ENCODE measurements around the gene TMEM168.
A peak's percentile ranks its signal among the peaks of the same experiment; 100 is the strongest.
"Not testable (repeated sequence)": the region's sequence is repeated elsewhere in the genome, so short reads cannot be mapped to it uniquely, and the experiment has no call there.

Gene TMEM168

GRCh38 chr7:112798274-112799159, 8.3 kb upstream of the TMEM168 start:
- H3K4me3 ChIP-seq (ENCODE audit: low read depth in 1 of 2, low read length in 2 of 2), result no peak overlapping the region
- no peaks in the 10 kb centered on the region for H3K27me3 ChIP-seq (ENCODE audit: low read depth, low read length)
- H3K4me1 ChIP-seq (ENCODE audit: control insufficient read depth in 1 of 2, insufficient read depth in 2 of 2, low read length in 2 of 2), result no peaks in the 10 kb centered on the region
- H3K27ac ChIP-seq (ENCODE audit: low read length), result no peak overlapping the region
- H3K9me3 ChIP-seq (ENCODE audit: control insufficient read depth in 1 of 2, low read length in 2 of 2), result no peaks in the 10 kb centered on the region
- H3K36me3 ChIP-seq (ENCODE audit: control insufficient read depth in 1 of 2, insufficient read depth in 2 of 2, low read length in 2 of 2), result no peaks in the 10 kb centered on the region

- H3K9me3 ChIP-seq (ENCODE audit: control insufficient read depth in 1 of 2, low read length in 2 of 2); H3K36me3 ChIP-seq (ENCODE audit: control insufficient read depth in 1 of 2, insufficient read depth in 2 of 2, low read length in 2 of 2); H3K4me3 ChIP-seq (ENCODE audit: low read depth in 1 of 2, low read length in 2 of 2); H3K4me1 ChIP-seq (ENCODE audit: control insufficient read depth in 1 of 2, insufficient read depth in 2 of 2, low read length in 2 of 2); H3K27me3 ChIP-seq (ENCODE audit: low read depth, low read length); H3K27ac ChIP-seq (ENCODE audit: low read length): not testable (repeated sequence)
Observed at GRCh38 chr7:112796552-112796951, 6.4 kb upstream of the TMEM168 start.

GRCh38 chr7:112792441-112792840, 2.2 kb upstream of the TMEM168 start:
- Histone ChIP-seq H3K4me1 (ENCODE audit: control insufficient read depth in 1 of 2, insufficient read depth in 2 of 2, low read length in 2 of 2) (peaks cover 0 to 8% of the 10 kb centered on the region in 2 donors), H3K27ac (ENCODE audit: low read length) (no peak overlapping the region), H3K36me3 (ENCODE audit: control insufficient read depth in 1 of 2, insufficient read depth in 2 of 2, low read length in 2 of 2) (no peaks in the 10 kb centered on the region), H3K4me3 (ENCODE audit: low read depth in 1 of 2, low read length in 2 of 2) (no peak overlapping the region), H3K27me3 (ENCODE audit: low read depth, low read length) (no peaks in the 10 kb centered on the region), H3K9me3 (ENCODE audit: control insufficient read depth in 1 of 2, low read length in 2 of 2) (no peaks in the 10 kb centered on the region)

- H3K4me1 ChIP-seq (ENCODE audit: control insufficient read depth in 1 of 2, insufficient read depth in 2 of 2, low read length in 2 of 2), result peaks cover 0 to 8% of the 10 kb centered on the region in 2 donors
- no peak overlapping the region for H3K4me3 ChIP-seq (ENCODE audit: low read depth in 1 of 2, low read length in 2 of 2)
- H3K27ac ChIP-seq (ENCODE audit: low read length), result no peak overlapping the region
- H3K36me3 ChIP-seq (ENCODE audit: control insufficient read depth in 1 of 2, insufficient read depth in 2 of 2, low read length in 2 of 2), result no peaks in the 10 kb centered on the region
- no peaks in the 10 kb centered on the region for H3K9me3 ChIP-seq (ENCODE audit: control insufficient read depth in 1 of 2, low read length in 2 of 2)
- no peaks in the 10 kb centered on the region for H3K27me3 ChIP-seq (ENCODE audit: low read depth, low read length)
Observed at GRCh38 chr7:112791465-112792168, 1.4 kb upstream of the TMEM168 start.

GRCh38 chr7:112790586-112791003, 402 bp upstream of the TMEM168 start:
- H3K27me3 ChIP-seq (ENCODE audit: low read depth, low read length), result no peaks in the 10 kb centered on the region
- peak overlapping the region; percentile 87 to 94 for H3K4me3 ChIP-seq (ENCODE audit: low read depth in 1 of 2, low read length in 2 of 2)
- peak overlapping the region; percentile 87 for H3K27ac ChIP-seq (ENCODE audit: low read length)
- H3K4me1 ChIP-seq (ENCODE audit: control insufficient read depth in 1 of 2, insufficient read depth in 2 of 2, low read length in 2 of 2), result peaks cover 0 to 8% of the 10 kb centered on the region in 2 donors
- H3K9me3 ChIP-seq (ENCODE audit: control insufficient read depth in 1 of 2, low read length in 2 of 2), result no peaks in the 10 kb centered on the region
- H3K36me3 ChIP-seq (ENCODE audit: control insufficient read depth in 1 of 2, insufficient read depth in 2 of 2, low read length in 2 of 2), result no peaks in the 10 kb centered on the region

GRCh38 chr7:112789453-112789816, 758 bp downstream of the TMEM168 start:
- H3K4me1 ChIP-seq (ENCODE audit: control insufficient read depth in 1 of 2, insufficient read depth in 2 of 2, low read length in 2 of 2), result peaks cover 0 to 8% of the 10 kb centered on the region in 2 donors
- H3K27ac ChIP-seq (ENCODE audit: low read length), result peak overlapping the region; percentile 87
- H3K27me3 ChIP-seq (ENCODE audit: low read depth, low read length), result no peaks in the 10 kb centered on the region
- H3K4me3 ChIP-seq (ENCODE audit: low read depth in 1 of 2, low read length in 2 of 2), result peak overlapping the region; percentile 87 to 94
- no peaks in the 10 kb centered on the region for H3K9me3 ChIP-seq (ENCODE audit: control insufficient read depth in 1 of 2, low read length in 2 of 2)
- peaks cover under 1 to 2% of the 10 kb centered on the region in 2 donors for H3K36me3 ChIP-seq (ENCODE audit: control insufficient read depth in 1 of 2, insufficient read depth in 2 of 2, low read length in 2 of 2)

- Histone ChIP-seq H3K36me3 (ENCODE audit: control insufficient read depth in 1 of 2, insufficient read depth in 2 of 2, low read length in 2 of 2) (peaks cover 5 to 7% of the 10 kb centered on the region in 2 donors), H3K4me3 (ENCODE audit: low read depth in 1 of 2, low read length in 2 of 2) (peak overlapping the region; percentile 87 to 94), H3K9me3 (ENCODE audit: control insufficient read depth in 1 of 2, low read length in 2 of 2) (no peaks in the 10 kb centered on the region), H3K27ac (ENCODE audit: low read length) (peak overlapping the region; percentile 87), H3K4me1 (ENCODE audit: control insufficient read depth in 1 of 2, insufficient read depth in 2 of 2, low read length in 2 of 2) (peaks cover 0 to 8% of the 10 kb centered on the region in 2 donors), H3K27me3 (ENCODE audit: low read depth, low read length) (no peaks in the 10 kb centered on the region)
Observed at GRCh38 chr7:112788778-112789343, 1.3 kb downstream of the TMEM168 start.

GRCh38 chr7:112784603-112785002, 5.6 kb downstream of the TMEM168 start:
- no peak overlapping the region for H3K4me3 ChIP-seq (ENCODE audit: low read depth in 1 of 2, low read length in 2 of 2)
- peaks cover 0 to 8% of the 10 kb centered on the region in 2 donors for H3K4me1 ChIP-seq (ENCODE audit: control insufficient read depth in 1 of 2, insufficient read depth in 2 of 2, low read length in 2 of 2)
- peaks cover 9 to 15% of the 10 kb centered on the region in 2 donors for H3K36me3 ChIP-seq (ENCODE audit: control insufficient read depth in 1 of 2, insufficient read depth in 2 of 2, low read length in 2 of 2)
- H3K27me3 ChIP-seq (ENCODE audit: low read depth, low read length), result no peaks in the 10 kb centered on the region
- H3K9me3 ChIP-seq (ENCODE audit: control insufficient read depth in 1 of 2, low read length in 2 of 2), result no peaks in the 10 kb centered on the region
- no peak overlapping the region for H3K27ac ChIP-seq (ENCODE audit: low read length)

GRCh38 chr7:112782498-112782897, 7.7 kb downstream of the TMEM168 start:
- Histone ChIP-seq H3K4me1 (ENCODE audit: control insufficient read depth in 1 of 2, insufficient read depth in 2 of 2, low read length in 2 of 2) (no peaks in the 10 kb centered on the region), H3K27ac (ENCODE audit: low read length) (no peak overlapping the region), H3K27me3 (ENCODE audit: low read depth, low read length) (no peaks in the 10 kb centered on the region), H3K36me3 (ENCODE audit: control insufficient read depth in 1 of 2, insufficient read depth in 2 of 2, low read length in 2 of 2) (peaks cover 9 to 15% of the 10 kb centered on the region in 2 donors), H3K4me3 (ENCODE audit: low read depth in 1 of 2, low read length in 2 of 2) (no peak overlapping the region), H3K9me3 (ENCODE audit: control insufficient read depth in 1 of 2, low read length in 2 of 2) (no peaks in the 10 kb centered on the region)

- no peak overlapping the region for H3K4me3 ChIP-seq (ENCODE audit: low read depth in 1 of 2, low read length in 2 of 2)
- H3K4me1 ChIP-seq (ENCODE audit: control insufficient read depth in 1 of 2, insufficient read depth in 2 of 2, low read length in 2 of 2), result no peaks in the 10 kb centered on the region
- H3K36me3 ChIP-seq (ENCODE audit: control insufficient read depth in 1 of 2, insufficient read depth in 2 of 2, low read length in 2 of 2), result peaks cover 9 to 15% of the 10 kb centered on the region in 2 donors
- no peaks in the 10 kb centered on the region for H3K27me3 ChIP-seq (ENCODE audit: low read depth, low read length)
- H3K27ac ChIP-seq (ENCODE audit: low read length), result no peak overlapping the region
- no peaks in the 10 kb centered on the region for H3K9me3 ChIP-seq (ENCODE audit: control insufficient read depth in 1 of 2, low read length in 2 of 2)
Observed at GRCh38 chr7:112781558-112781957, 8.6 kb downstream of the TMEM168 start.

GRCh38 chr7:112781110-112781509, 9.1 kb downstream of the TMEM168 start:
- Histone ChIP-seq H3K27me3 (ENCODE audit: low read depth, low read length) (no peaks in the 10 kb centered on the region), H3K4me3 (ENCODE audit: low read depth in 1 of 2, low read length in 2 of 2) (no peak overlapping the region), H3K9me3 (ENCODE audit: control insufficient read depth in 1 of 2, low read length in 2 of 2) (no peaks in the 10 kb centered on the region), H3K27ac (ENCODE audit: low read length) (no peak overlapping the region), H3K36me3 (ENCODE audit: control insufficient read depth in 1 of 2, insufficient read depth in 2 of 2, low read length in 2 of 2) (peaks cover 9 to 15% of the 10 kb centered on the region in 2 donors), H3K4me1 (ENCODE audit: control insufficient read depth in 1 of 2, insufficient read depth in 2 of 2, low read length in 2 of 2) (no peaks in the 10 kb centered on the region)

Measured in muscle layer of duodenum (tissue), 2 donors.